GM19397 (cell line): ENCODE results near the gene SPSB2.
"Not testable (repeated sequence)": the region's sequence is repeated elsewhere in the genome, so short reads cannot be mapped to it uniquely, and the experiment has no call there.

Source experiments
- ATAC-seq: cut with Tn5 transposase; IDR thresholded peaks from one replicate; pipeline ENCODE4 v1.9.1; 2021; ENCODE audit warnings: mild to moderate bottlenecking, moderate library complexity; ENCODE audit not compliant: unreplicated experiment

The SPSB2 gene

DNA sequence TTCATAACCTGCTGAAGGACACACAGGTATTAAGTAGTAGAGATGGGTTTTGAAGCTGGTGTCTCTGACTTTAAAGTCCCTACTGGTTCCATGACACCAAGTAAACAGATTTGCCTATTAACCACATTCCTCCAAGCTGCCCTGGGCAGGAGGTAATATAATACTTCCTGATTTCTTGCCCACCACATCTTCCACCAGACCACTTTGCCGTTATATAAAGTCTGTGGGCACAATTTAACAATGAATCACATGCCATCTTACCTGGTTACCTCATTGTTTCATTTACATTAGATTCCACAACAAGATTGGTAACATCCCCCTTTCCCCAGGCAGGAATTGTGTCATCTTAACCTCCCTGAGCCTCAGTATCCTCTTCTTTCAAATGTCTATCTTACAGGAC is 30.6 kb upstream of the SPSB2 start:
- ATAC-seq = no peak

DNA sequence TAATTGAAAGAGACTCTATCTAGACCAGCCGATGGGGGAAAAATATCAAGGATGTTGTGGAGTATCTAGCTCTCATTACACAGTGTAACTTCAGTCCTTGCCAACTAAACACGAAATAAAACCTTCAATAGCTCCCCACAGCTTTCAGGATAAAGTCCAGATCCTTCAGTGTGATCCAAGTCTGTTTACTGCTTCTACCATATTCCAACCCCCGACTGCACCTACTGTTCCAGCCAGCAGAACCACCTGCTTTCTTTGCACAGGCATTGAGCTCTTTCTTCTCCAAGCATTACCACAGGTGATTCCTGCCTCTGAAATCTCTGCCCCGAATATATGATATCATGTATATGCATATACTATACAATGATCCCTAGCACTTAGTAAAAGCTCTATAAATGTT is 29.3 kb upstream of the SPSB2 start:
- no peak for ATAC-seq

DNA sequence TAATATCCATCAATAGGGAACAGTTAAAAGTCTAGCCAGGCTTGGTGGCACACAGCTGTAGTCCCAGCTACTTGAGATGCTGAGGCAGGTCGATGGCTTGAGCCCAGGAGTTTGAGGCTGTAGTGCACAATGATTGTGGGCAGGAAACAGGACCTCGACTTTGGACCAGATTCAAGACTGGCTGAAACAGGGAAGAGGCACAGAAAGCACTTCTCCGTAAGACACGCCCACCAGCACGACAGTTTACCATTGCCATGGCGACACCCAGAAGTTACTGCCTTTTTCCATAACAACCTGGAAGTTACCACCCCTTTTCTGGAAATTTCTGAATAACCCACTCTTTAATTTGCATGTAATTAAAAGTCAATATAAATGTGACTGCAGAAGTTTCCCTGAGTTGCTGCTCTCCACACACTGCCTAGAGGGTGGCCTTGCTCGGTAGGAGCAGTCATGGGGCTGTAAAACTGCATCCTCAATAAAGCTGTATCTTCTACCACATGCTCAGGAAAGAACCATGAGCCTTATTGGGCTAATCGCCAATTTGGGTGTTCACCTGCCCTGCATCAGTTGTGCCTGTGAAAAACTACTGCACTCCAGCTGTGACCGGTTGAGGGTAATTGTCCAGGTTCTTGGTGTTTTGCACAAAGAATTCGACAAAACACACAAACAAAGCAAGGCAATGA is 26.9 kb upstream of the SPSB2 start:
- no peak for ATAC-seq

DNA sequence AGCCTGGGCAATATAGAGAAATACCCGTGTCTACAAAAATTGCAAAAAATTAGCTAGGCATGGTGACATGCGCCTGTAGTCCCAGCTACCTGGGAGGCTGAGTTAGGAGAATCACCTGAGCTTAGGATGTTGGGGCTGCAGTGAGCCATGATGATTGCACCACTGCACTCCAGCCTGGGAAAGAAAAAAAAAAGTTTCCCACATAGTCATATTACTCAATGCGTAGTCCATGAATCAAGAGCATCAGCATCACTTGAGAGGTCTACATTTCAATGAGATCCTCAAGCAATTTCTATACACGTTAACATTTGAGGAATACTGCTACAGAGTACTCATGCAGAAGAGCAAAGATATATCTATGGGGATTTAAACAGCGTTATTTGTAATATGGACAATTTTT is 26.3 kb upstream of the SPSB2 start:
- no peak for ATAC-seq

DNA sequence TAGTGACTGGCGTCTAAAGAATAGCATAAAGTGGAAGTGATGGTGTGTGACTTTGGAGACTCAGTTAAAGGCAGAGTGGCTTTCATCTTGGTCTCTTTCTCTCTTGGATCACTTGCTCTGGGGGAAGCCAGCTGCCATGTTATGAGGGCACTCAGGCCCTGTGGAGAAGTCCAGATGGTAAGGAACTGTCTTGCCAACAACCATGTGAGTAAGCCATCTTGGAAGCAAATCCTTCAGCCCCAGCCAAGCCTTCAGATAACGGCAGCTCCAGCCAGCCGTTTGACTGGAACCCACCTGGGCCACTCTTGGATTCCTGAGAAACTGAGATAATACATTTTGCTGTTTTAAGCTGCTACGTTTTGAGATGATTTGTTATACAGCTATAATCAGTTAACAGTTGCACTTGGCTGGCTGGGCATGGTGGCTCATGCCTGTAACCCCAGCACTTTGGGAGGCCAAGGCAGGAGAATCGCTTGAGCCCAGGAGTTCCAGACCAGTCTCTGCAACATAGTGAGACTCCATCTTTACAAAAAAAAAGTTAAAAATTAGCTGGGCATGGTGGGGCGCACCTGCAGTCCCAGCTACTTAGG is 23.8 kb upstream of the SPSB2 start:
- ATAC-seq = no peak

DNA sequence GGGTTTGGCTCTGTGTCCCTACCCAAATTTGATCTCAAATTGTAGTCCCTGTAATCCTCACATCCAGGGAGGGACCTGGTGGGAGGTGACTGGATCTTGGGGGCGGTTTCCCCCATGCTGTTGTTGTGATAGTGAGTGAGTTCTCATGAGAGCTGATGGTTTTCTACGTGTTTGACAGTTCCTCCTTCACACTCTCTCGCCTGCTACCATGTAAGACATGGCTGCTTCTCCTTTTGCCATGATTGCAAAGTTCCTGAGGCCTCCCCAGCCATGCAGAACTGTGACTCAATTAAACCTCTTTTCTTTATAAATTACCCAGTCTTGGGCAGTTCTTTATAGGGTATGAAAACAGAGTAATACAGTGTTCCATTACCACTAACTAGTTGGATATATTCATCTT is 21.2 kb upstream of the SPSB2 start:
- no peak for ATAC-seq

DNA sequence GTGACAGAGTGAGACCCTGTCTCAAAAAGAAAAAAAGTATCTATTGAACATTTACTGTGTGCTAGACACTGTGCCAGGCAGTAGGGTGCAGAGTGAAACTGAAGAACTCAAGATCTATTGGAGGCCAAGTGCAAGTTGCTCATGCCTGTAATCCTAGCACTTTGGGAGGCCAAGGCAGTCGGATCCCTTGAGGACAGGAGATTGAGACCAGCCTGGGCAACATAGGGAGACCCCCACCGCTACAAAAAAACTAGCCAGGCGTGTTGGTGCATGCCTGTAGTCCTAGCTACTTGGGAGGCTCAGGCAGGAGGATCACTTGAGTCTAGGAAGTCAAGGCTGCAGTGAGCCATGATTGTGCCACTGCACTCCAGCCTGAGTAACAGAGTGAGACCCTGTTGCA is 19.6 kb upstream of the SPSB2 start:
- ATAC-seq = not testable (repeated sequence)

DNA sequence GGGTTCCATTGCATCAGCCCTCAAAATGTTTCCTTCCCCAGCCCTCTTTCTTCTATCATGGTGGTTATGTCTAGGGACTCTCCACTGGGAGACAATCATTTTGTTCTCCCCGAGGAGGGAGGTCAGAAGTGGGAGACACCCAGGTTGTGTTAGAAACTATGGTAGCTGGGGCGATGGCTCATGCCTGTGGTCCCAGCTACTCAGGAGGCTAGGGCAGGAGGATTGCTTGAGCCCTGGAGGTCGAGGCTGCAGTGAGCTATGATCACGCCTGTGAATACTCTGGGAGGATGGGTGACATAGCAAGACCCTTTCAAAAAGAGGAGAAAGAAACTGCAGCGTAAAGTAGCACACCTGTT is 18.5 kb upstream of the SPSB2 start:
- no peak for ATAC-seq

DNA sequence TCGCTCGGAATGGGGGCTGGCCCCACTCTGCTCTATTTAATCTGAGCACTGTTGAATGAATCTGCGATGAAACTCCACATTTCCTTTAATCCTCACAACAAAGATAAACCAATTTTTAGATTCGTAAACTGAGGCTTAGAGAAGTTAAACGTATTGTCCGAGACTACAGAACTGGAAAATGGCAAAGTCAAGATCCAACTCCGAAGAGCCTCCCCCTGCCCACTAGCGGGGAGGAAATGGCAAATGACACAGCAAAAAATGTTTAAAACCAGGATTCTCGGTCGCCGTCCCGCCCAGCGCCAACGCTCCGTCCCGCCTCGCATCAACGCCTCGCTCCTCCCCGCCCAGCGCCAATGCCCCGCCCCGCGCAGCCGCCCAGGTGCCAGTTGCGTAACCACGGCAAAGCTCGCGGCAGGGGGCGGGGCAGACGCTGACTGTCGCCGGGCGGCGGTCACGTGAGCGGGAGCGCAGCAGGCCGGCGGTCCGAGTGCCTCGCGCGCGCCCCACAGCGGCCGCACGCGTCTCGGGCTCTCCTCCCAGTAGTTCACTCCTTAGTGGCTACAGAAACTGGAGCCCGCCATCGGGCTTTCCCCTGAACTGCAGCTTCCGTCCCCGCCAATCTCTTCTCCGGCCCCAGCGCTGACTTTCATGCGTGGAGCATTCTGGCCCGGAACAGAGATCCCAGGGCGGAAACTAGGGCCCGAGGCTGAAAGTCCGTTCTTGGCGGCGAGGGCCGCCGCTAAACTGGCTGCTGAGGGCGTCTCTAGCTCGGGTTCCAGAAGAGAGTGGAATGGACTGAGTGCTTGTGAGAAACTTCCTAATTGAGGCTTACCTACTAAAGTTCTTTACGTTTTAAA is 17.9 kb upstream of the SPSB2 start:
- peak; percentile 93 for ATAC-seq

DNA sequence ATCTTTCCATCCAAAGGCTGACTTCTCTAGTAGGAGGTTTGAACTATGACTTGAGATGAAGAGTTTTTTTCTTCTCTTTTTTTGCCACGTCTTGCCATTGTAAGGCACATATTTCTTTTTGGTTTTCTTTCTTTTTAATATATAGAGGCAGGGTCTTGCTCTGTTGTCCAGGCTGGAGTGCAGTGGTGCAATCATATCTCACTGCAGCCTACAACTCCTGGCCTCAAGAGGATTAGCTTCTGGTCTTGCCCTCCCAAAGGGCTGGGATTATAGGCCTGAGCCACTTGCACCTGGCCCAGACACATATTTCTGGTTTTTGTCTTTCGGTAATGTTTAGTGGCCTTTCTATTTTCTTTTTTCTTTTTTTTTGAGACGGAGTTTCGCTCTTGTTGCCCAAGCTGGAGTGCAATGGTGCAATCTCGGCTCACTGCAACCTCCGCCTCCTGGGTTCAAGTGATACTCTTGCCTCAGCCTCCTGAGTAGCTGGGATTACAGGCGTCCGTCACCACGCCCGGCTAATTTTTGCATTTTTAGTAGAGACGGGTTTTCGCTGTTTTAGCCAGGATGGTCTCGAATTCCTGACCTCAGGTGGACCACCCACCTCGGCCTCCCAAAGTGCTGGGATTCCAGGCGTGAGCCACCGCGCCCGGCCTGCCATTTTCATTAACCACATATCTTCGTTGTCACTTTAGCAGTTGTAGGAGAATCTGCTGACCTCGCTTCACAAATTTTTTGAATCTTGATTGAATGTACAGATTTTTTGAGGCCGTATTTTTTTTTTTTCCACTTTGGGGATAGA is 16.9 kb upstream of the SPSB2 start:
- ATAC-seq = not testable (repeated sequence)

DNA sequence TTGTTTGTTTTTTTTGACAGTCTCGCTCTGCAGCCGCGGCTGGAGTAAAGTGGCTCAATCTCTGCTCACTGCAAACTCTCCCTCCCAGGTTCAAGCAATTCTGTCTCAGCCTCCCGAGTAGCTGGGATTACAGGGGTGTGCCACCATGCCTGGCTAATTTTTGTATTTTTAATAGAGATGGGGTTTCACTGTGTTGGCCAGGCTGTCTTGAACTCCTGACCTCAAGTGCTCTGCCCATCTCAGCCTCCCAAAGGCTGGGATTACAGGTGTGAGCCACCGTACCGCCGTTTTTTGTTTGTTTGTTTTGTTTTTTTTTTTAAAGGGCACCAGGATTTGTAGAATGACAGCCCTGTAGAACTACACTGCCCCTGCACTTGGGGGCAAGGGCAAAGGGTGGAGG is 15.7 kb upstream of the SPSB2 start:
- ATAC-seq = not testable (repeated sequence)

DNA sequence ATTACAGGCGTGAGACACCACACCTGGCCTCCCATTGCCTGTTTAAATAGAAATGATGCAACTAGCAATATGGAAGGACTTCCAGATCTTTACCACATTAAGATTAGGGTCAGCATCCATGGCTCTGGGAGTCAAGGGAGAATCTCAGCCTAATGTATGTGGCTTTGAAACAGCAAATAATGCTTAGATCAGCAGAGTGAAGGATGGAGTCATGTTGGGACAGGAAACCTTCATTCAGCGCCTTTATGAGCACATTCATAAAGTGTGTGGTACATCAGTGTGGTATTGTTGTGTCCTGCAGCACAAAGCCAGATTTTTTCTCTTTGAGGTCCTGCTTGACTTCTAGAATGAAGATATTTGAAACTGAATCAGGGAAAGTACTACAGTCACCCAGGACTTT is 15.3 kb upstream of the SPSB2 start:
- ATAC-seq = no peak

DNA sequence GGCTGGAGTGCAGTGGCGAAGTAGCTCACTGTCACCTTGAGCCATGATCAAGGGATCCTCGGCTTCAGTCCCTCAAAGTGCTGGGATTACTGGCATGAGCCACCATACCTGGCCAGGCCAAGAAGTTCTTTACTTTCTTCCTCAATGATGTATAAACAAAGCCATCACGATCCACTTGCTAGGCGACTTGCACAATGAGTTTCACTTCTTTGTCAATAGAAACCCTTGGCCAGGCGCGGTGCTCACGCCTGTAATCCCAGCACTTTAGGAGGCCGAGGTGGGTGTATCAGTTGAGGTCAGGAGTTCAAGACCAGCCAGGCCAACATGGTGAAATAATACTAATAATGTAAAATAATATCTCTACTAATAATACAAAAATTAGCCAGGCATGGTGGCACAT is 14.4 kb upstream of the SPSB2 start:
- no peak for ATAC-seq

DNA sequence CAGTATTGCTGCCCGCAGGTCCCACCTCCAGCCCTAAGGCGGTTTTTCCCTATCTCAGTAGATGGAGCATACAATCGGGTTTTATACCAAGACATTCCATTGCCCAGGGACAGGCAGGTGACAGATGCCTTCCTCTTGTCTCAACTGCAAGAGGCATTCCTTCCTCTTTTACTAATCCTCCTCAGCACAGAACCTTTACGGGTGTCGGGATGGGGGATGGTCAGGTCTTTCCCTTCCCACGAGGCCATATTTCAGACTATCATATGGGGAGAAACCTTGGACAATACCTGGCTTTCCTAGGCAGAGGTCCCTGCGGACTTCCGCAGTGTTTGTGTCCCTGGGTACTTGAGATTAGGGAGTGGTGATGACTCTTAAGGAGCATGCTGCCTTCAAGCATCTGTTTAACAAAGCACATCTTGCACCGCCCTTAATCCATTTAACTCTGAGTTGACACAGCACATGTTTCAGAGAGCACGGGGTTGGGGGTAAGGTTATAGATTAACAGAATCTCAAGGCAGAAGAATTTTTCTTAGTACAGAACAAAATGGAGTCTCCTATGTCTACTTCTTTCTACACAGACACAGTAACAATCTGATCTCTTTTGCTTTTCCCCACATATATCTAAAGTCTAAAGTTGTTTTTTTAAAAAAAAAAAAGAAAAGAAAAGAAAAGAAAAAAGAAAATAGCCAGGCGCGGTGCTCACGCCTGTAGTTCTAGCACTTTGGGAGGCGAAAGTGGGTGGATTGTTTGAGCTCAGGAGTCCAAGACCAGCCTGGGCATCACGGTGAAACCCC is 13.3 kb upstream of the SPSB2 start:
- ATAC-seq = not testable (repeated sequence)

DNA sequence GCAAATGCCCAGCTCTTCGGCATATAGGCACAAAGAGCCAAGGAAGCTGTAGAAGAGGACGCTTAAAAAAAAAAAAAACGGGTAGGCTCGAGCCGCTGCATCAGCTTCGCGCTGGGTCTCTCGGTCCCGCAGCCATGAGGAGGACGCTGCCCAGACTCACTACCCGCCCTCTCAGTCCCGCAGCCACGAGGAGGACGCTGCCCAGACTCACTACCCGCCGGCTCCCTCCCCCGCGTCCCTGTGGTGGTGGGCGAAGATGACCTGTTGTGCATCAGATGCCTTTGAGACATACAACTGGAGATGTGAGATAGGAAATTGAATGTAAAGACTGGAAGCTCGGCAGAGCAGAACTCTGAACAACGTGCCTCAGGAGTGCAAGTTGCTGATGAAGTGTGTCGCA is 11.4 kb upstream of the SPSB2 start:
- ATAC-seq = no peak

DNA sequence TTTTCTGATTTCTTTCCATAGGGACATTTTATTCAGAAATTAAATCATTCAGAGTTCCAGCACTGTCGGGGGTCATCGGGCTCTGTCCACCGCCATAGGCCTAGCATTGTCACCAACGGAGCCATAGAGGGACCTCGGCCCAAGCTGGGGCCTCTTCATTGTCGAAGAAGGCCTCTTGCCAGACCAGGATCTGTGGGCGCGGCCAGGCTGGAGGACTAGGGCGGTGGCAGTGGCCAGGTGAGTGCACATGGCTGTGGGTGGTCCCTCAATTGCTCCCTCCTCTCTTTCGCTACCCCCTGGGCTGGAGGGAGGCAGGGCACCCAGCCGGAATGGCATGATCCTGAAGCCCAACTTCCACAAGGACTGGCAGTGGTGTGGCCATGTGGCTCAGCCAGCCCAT is 10.6 kb upstream of the SPSB2 start:
- ATAC-seq = no peak

DNA sequence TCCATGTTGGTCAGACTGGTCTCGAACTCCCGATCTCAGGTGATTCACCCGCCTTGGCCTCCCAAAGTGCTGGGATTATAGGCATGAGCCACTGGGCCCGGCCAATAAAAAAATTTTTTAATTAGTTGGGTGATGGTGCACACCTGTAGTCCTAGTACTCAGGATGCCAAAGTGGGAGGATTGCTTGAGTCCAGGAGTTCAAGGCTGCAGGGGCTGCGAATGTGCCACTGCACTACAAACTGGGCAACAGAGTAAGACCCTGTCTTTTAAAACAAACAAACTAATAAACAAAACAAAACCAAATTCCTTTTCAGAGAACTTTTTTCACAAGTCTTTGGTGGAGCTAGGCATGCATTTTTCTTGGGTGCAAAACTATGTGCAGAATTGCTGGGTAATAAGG is 10.1 kb upstream of the SPSB2 start:
- no peak for ATAC-seq

DNA sequence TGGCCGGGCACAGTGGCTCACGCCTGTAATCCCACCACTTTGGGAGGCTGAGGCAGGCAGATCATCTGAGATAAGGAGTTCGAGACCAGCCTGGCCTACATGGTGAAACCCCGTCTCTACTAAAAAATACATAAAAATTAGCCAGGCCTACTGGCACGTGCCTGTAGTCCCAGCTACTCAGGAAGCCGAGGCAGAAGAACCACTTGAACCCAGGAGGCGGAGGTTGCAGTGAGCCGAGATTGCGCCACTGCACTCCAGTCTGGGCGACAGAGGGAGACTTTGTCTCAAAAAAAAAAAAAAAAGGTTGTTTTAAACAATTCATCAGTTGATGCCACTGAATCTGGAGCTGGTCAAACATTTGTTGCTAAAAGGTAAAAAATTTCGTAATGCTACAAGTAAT is 6.7 kb upstream of the SPSB2 start:
- ATAC-seq = not testable (repeated sequence)

DNA sequence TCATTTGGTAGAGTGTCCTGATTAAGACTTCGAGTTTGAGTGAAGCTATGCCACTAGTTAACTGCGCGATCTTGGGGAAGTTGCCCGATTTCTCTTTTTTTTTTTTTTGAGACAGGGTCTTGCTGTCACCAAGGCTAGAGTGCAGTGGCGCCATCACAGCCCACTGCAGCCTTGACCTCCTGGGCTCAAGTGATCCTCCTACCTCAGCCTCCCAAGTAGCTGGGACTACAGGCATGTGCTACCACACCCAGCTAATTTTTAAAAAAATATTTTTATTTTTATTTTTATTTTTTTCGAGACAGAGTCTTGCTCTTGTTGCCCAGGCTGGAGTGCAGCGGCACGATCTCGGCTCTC is 889 bp upstream of the SPSB2 start:
- not testable (repeated sequence) for ATAC-seq
